BJ (cell line): ENCODE data around the gene CCL25. TPM values are rescaled to one million over a fixed set of nuclear protein-coding genes. Genes with fewer than 3 reads are reported as not detected.

Experiments
- CTCF ChIA-PET: fragments of 350-600 bp; formaldehyde crosslinking; extraction: SDS; loops from one replicate; lab custom pipeline; 2021; ENCODE audit warnings: antibody characterized with exemption, inconsistent platforms; lab: Yijun Ruan, JAX
- POLR2A ChIA-PET: fragments of 300-600 bp; sonication (Branson Sonifier 250); formaldehyde crosslinking; extraction: SDS; loops from one replicate; lab custom pipeline; 2021; ENCODE audit warnings: antibody characterized with exemption; lab: Charles Lee
- DNase-seq: peaks from one replicate; pipeline ENCODE4 v3.0.0-alpha.2; 2011; ENCODE audit warnings: low read depth
- H3K27me3 ChIP-seq: 2 replicates; pipeline ENCODE4 v1.6.0; 2011; ENCODE audit warnings: low read length; ENCODE audit not compliant: control insufficient read depth, insufficient read depth
- H3K36me3 ChIP-seq: 2 replicates; pipeline ENCODE4 v1.5.1; 2011; ENCODE audit warnings: low read length; ENCODE audit not compliant: control insufficient read depth, insufficient read depth
- H3K4me3 ChIP-seq: 2 replicates; pipeline ENCODE4 v1.5.1; 2011; ENCODE audit warnings: low read depth, mild to moderate bottlenecking, control low read depth, low read length
- polyA plus RNA-seq: library from polyadenylated mRNA; depleted of rRNA; stranded (reverse); fragments of >200 nt; gene quantifications from 2 replicates; pipeline ENCODE4 v1.2.3, GENCODE V29; 2011
- TF ChIP-seq, protein P1 (sequence below): IDR thresholded peaks from 2 replicates; pipeline ENCODE4 v1.5.1; 2011; ENCODE audit warnings: low read depth, mild to moderate bottlenecking, control low read depth, inconsistent platforms, low read length, moderate library complexity; ENCODE audit not compliant: insufficient read depth

CCL25 gene
- polyA plus RNA-seq, 1 experiment: not detected

DNA sequence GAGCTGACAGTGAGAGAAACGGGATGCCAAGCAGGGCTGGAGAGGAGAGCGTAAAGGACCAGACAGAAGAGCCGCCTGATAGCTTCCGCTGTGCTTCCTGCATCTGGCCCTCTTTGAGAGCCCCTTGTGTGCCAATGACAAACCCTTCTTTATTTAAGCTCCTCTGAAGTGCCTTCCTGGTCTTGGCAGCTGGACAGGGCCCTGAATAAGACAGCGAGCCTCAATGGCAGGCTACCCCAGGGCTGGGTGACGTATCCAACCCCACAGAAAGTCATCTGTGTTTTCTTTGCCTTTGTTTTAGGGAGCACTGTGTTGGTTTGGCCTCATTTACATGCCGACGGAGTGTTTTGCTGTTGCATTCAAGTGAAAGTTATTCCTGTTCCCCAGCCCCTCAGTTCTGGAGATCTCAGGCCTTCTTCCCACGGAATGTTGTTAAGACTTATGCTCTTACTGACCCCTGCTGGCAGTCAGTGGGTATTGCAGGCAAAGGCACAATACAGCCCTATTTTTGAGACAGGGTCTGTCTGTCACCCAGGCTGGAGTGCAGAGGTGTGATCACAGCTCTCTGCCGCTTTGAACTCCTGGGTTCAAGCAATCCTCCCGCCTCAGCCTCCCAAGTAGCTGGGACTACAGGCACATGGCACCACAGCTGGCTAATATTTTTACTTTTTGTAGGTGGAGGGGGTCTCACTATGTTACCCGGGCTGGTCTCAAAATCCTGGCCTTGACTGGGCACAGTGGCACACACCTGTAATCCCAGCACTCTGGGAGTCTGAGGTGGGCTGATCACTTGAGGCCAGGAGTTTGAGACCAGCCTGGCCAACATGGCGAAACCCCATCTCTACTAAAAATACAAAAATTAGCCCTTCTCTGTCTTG, 16.8 kb downstream of the CCL25 start:
- CTCF ChIA-PET: interaction anchor here (0.6 to 0.9 kb wide), 3 partner anchors 41 to 124 kb away, joined by 3 read pairs; no protein-coding TSS in a partner anchor
- Histone ChIP-seq H3K4me3 (no peak overlapping the region), H3K36me3 (no peaks in the 10 kb centered on the region), H3K27me3 (no peaks in the 10 kb centered on the region)
- DNase-seq: no peak
- POLR2A ChIA-PET: no interaction called here
- TF ChIP-seq, protein P1, sequence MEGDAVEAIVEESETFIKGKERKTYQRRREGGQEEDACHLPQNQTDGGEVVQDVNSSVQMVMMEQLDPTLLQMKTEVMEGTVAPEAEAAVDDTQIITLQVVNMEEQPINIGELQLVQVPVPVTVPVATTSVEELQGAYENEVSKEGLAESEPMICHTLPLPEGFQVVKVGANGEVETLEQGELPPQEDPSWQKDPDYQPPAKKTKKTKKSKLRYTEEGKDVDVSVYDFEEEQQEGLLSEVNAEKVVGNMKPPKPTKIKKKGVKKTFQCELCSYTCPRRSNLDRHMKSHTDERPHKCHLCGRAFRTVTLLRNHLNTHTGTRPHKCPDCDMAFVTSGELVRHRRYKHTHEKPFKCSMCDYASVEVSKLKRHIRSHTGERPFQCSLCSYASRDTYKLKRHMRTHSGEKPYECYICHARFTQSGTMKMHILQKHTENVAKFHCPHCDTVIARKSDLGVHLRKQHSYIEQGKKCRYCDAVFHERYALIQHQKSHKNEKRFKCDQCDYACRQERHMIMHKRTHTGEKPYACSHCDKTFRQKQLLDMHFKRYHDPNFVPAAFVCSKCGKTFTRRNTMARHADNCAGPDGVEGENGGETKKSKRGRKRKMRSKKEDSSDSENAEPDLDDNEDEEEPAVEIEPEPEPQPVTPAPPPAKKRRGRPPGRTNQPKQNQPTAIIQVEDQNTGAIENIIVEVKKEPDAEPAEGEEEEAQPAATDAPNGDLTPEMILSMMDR: peak; percentile 55

DNA sequence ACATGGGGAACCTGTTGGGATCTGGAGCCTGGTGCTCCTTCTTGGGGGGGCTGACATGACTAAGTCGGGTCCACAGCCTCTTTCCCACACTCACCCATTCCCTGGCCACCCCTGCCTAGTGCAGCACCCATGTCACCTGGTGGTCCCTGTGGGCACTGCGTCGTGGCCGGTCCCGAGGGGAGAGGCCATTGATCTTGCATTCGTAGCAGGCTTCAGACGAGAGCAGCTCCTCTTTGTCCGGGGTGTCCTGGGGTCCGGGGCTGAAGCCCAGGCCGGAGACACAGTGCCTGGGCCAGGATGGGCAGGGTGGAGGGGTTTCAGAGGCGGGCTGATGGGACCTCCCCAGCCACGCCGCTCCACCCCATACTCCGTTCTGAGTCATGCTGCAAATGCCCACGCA, 19.4 kb downstream of the CCL25 start:
- ChIA-PET CTCF (no interaction called here), POLR2A (no interaction called here)
- H3K36me3 ChIP-seq: no peaks in the 10 kb centered on the region
- no peak overlapping the region for H3K4me3 ChIP-seq
- DNase-seq: no peak
- H3K27me3 ChIP-seq: no peaks in the 10 kb centered on the region
- TF ChIP-seq, protein P1: no peak

DNA sequence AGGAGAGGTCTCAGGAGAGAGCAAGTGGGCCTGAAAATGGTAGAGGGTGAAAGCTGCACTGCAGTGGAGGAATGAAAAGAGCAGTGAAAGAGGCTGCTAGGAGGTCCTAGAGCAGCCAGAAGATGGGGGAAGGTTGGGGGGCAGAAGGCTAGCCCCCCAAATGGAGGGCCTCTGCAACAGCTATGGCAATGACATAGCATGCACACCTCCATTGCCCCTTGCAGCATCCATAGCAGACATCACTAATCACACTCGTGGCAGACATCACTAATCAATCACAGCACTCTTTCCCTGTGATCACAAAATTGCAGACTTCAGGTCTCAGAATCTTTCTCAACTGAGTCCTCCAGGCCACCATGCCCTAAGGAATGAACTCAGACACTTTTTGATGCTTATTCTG, 21.9 kb downstream of the CCL25 start:
- no peaks in the 10 kb centered on the region for H3K27me3 ChIP-seq
- CTCF ChIA-PET: no interaction called here
- H3K4me3 ChIP-seq: no peak overlapping the region
- no peaks in the 10 kb centered on the region for H3K36me3 ChIP-seq
- POLR2A ChIA-PET: no interaction called here
- TF ChIP-seq, protein P1: no peak
- DNase-seq: no peak

DNA sequence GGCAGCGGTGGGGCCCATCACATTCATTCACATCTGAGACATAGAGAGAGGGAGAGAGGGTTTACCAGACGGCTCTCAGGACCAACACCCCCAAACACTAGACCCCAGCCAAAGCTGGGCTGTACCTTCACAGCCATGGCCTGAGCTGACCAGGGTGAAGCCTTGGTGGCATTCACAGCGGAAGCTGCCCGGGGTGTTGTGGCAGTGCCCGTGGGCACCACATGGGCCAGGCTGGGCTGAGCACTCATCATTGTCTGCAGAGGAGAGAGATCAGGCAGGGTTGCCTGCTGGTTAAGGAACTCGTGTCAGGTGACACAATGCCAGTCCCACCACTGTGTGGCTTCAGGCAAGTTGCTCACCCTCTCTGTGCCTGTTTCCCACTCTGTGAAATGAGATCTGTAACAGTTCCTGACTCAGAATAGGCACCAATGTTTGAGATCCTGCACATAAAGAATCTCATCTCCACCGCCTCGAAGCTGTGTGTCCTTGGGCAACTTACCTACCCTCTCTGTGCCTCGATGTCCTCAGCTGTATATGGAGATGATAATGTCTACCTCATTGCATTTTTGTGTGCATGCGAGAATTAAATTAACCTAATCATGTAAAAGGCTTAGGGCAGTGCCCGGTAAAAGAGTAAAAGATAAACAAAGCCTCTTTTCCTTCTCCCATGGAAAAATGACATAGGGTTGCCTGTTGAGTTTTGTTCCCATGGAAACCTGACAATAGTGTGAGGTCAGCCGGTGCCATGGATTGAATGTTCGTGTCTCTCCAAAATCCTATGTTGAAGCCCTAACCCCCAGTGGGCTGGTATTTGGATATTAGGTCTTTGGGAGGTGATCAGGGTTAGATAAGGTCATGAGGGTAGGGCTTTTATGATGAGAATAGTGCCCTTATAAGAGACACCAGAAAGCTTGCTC, 22.9 kb downstream of the CCL25 start:
- H3K27me3 ChIP-seq: no peaks in the 10 kb centered on the region
- DNase-seq: no peak
- no peaks in the 10 kb centered on the region for H3K36me3 ChIP-seq
- no peak overlapping the region for H3K4me3 ChIP-seq
- ChIA-PET POLR2A (no interaction called here), CTCF (interaction anchor here (1.0 kb wide), 1 partner anchor 38 kb away, joined by 3 read pairs; no protein-coding TSS in a partner anchor)
- TF ChIP-seq, protein P1: no peak

DNA sequence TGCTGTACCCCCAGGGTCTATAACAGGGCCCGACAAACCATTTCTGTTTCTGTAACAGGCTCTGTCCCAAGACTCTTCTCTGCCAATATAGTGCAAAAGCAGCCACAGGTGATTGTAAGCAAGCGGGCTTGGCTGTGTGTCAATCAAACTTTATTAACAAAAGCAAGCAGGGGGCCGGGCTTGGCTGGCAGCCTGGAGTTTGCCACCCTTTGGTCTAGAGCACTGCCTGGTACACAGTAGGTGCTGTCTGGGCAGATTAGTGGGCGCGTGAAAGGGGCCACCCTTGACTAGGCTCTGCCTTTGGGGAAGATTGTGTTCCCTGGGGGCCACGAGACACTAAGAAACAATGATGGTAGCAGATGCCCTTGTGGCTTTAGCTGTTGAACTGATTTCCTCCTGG, 27.4 kb downstream of the CCL25 start:
- TF ChIP-seq, protein P1: no peak
- CTCF ChIA-PET: no interaction called here
- H3K4me3 ChIP-seq: no peak overlapping the region
- H3K27me3 ChIP-seq: no peaks in the 10 kb centered on the region
- no peak for DNase-seq
- POLR2A ChIA-PET: no interaction called here
- H3K36me3 ChIP-seq: no peaks in the 10 kb centered on the region
